Amniotic epithelial cell (primary cell): ENCODE data around the gene GARIN1A.
"Not testable (repeated sequence)": the region's sequence is repeated elsewhere in the genome, so short reads cannot be mapped to it uniquely, and the experiment has no call there.

Experiments used
- DNase-seq: peaks from one replicate; pipeline ENCODE4 v3.0.0-alpha.2; 2010; ENCODE audit warnings: low read depth

The GARIN1A gene

GRCh38 chr7:128683270-128683669 lies 11.2 kb downstream of the GARIN1A start:
- DNase-seq = not testable (repeated sequence)

- not testable (repeated sequence) for DNase-seq
Observed at GRCh38 chr7:128683738-128684137, 11.6 kb downstream of the GARIN1A start.

DNA sequence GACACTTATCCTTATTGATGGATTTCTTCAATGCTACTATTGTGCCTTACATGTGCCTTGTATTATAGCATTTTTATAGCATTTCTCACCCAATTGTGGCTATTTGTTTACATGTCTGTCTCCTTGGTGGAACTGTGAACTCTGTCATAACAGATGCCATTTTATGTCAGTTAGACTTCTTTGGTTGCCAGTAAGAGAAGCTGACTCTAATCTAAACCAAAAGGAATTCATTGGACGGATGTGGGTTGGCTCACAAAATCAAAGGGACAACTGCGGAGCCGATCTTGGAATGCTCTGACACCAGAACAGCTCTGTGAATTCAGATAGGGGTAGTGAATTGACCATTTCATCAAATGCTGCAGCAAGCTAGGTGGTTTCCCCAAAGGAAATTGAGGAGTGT lies 15.0 kb downstream of the GARIN1A start:
- no peak for DNase-seq

DNA sequence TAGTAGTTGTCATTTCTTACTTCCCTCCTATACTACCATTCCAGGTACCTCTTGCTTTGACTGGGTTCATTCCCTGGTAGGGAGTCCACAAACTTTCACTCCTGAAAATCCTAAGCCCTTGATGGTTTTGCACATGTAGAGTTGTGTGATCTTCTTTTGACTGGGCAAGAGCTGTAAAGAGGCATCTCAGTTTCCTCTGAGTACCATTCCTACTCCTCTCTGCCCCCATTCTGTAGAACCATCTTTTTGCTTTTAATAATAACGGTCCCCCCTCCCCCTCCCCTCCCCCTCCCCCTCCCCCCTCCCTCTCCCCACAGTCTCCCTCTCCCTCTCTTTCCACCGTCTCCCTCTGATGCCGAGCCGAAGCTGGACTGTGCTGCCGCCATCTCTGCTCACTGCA lies 16.4 kb downstream of the GARIN1A start:
- no peak for DNase-seq

DNA sequence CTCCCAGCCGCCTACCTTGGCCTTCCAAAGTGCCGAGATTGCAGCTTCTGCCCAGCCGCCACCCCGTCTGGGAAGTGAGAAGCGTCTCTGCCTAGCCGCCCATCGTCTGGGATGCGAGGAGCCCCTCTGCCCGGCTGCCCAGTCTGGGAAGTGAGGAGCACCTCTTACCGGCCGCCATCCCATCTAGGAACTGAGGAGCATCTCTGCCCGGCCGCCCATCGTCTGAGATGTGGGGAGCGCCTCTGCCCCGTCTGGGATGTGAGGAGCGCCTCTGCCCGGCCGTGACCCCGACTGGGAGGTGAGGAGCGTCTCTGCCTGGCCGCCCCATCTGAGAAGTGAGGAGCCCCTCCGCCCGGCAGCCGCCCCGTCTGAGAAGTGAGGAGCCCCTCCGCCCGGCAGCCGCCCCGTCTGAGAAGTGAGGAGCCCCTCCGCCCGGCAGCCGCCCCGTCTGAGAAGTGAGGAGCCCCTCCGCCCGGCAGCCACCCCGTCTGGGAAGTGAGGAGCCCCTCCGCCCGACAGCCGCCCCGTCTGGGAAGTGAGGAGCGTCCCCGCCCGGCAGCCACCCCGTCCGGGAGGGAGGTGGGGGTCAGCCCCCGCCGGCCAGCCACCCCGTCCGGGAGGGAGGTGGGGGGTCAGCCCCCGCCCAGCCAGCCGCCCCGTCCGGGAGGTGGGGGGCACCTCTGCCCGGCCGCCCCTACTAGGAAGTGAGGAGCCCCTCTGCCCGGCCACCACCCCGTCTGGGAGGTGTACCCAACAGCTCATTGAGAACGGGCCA lies 17.3 kb downstream of the GARIN1A start:
- DNase-seq = not testable (repeated sequence)

DNA sequence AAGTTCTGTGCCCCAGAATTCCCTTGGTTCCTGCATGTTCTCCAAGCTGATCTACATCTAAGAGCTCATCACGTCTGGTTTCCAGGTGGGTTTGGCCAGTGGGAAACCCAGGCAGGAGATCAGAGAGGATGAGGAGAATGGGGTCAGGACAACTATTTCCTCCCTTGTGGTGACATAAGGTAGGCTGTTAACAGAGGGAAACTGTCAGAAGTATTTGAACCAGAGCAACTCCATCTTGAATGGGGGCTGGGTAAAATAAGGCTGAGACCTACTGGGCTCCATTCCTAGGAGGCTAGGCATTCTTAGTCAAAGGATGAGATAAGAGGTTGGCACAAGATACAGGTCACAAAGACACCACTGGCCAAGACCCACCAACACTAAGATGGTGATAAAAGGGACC lies 19.1 kb downstream of the GARIN1A start:
- no peak for DNase-seq

- DNase-seq = no peak
Observed at GRCh38 chr7:128692623-128693270, 20.7 kb downstream of the GARIN1A start.

- no peak for DNase-seq
Observed at GRCh38 chr7:128693373-128694015, 21.4 kb downstream of the GARIN1A start.

- DNase-seq = no peak
Observed at GRCh38 chr7:128694738-128695137, 22.6 kb downstream of the GARIN1A start.

- DNase-seq = peak; percentile 63
Observed at GRCh38 chr7:128697302-128697905, 25.3 kb downstream of the GARIN1A start.

GRCh38 chr7:128699196-128699712 lies 27.2 kb downstream of the GARIN1A start:
- no peak for DNase-seq

GRCh38 chr7:128699895-128700294 lies 27.8 kb downstream of the GARIN1A start:
- DNase-seq = no peak

DNA sequence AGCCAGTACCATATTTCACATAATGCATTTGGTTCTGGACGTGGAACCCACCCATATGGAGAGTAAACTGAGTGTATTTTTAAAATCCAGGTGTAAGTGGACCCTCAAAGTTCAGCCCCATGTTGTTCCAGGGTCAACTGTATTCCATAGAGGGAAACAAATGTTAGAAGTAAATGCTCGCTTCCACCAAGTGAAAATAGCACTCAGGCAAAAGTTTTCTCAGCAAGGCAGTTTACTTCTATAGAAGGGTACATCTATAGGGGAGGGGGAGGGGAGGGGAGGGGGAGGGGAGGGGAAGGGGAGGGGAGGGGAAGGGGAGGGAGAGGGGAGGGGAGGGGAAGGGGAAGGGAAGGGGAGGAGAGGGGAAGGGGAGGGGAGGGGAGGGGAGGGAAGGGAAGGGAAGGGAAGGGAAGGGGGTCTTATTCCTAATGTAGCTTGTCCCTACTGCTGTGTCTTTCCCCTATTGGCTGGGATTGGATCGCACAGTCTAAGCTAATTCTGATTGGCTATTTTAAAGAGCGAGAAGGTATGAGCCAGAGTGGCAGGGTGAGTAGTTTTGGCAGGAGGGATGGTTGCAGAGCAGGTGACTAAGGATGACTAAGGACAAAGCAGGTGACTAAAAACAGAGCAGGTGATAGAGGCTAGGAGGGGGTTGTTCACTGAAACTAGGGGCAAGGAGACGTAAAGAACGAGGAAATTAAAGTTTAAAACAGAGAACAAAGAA lies 29.1 kb downstream of the GARIN1A start:
- DNase-seq = no peak

GRCh38 chr7:128703609-128704241 lies 31.6 kb downstream of the GARIN1A start:
- peak; percentile 18 for DNase-seq

- DNase-seq = no peak
Observed at GRCh38 chr7:128705891-128706333, 33.8 kb downstream of the GARIN1A start.

- no peak for DNase-seq
Observed at GRCh38 chr7:128707752-128708151, 35.7 kb downstream of the GARIN1A start.

DNA sequence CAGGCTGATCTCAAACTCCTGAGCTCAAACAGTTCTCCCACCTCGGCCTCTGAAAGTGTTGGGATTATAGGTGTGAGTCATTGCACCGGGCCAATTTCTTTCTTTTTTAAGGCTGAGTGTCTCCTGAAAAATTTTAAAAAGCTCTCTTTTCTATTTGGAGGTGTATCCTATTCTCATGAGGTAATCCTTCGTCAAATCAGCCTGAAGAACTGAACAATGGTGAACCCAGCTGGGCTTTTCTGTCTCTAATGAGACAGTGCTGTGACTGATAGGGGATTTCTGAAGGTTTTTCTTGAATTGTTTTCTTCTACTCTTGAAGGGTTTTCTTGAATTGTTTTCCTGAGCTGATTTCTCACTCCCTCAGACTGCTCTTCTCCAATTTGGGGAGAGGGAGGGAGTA lies 36.1 kb downstream of the GARIN1A start:
- DNase-seq = no peak

GRCh38 chr7:128708824-128709223 lies 36.7 kb downstream of the GARIN1A start:
- DNase-seq = no peak

GRCh38 chr7:128710481-128710880 lies 38.4 kb downstream of the GARIN1A start:
- peak; percentile 52 for DNase-seq

DNA sequence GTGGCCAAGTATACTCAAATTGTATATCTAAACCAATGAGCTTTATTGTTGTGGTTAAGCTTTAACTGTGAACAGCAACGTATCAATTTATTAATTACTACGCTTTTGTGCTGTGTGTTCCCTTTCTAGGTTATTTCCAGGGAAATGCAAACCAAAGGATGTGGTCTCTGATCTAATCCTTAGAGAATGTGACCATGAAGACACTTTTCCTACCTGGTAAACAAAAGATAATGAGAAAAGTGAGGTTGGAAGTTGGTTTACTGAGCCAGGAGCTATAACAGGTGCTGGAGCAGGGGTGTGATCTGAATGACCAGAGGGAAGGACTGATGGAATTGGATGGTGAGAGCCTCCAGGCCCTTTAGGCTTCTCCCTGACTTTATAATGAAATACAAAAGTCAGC lies 41.7 kb downstream of the GARIN1A start:
- peak; percentile 22 for DNase-seq
